Panc1 (cell line): ENCODE measurements around the gene THRB. TPM values are rescaled to one million over a fixed set of nuclear protein-coding genes. Genes with fewer than 3 reads are reported as not detected.
"Not testable (repeated sequence)": the region's sequence is repeated elsewhere in the genome, so short reads cannot be mapped to it uniquely, and the experiment has no call there.

Source experiments
- ATAC-seq: fragments of 200-7000 bp; cut with Tn5 transposase; 2 replicates; pipeline ENCODE4 v1.9.1; 2020; ENCODE audit warnings: mild to moderate bottlenecking, moderate library complexity
- BruUV-seq: library from RNA; stranded (reverse); fragments of 400-500 nt; replicated peaks from 2 replicates; lab custom pipeline; 2021; lab: Mats Ljungman, UMichigan
- CTCF ChIA-PET: fragments of 300-600 bp; sonication (Branson Sonifier 250); formaldehyde crosslinking; loops from one replicate; lab custom pipeline; 2022; ENCODE audit warnings: antibody characterized with exemption; lab: Charles Lee
- POLR2A ChIA-PET: fragments of 300-600 bp; sonication (Branson Sonifier 250); formaldehyde crosslinking; loops from one replicate; lab custom pipeline; 2022; ENCODE audit warnings: antibody characterized with exemption; lab: Charles Lee
- DNase-seq: peaks from one replicate; pipeline ENCODE4 v3.0.0-alpha.2; 2010; ENCODE audit warnings: low read depth, low spot score
- H3K27ac ChIP-seq: 2 replicates; pipeline ENCODE4 v1.5.1; 2011; ENCODE audit warnings: mild to moderate bottlenecking, low read length, inconsistent platforms
- H3K27me3 ChIP-seq: fragments of 200-500 bp; sonication (Bioruptor generic); 2 replicates; pipeline ENCODE4 v1.6.0; 2014; ENCODE audit warnings: low read length, inconsistent platforms; ENCODE audit not compliant: control insufficient read depth, insufficient read depth
- H3K36me3 ChIP-seq: fragments of 200-500 bp; sonication (Bioruptor generic); 2 replicates; pipeline ENCODE4 v1.5.1; 2014; ENCODE audit warnings: inconsistent platforms, mild to moderate bottlenecking, low read length, moderate library complexity; ENCODE audit not compliant: control insufficient read depth, insufficient read depth
- H3K4me1 ChIP-seq: 2 replicates; pipeline ENCODE4 v1.5.1; 2011; ENCODE audit warnings: inconsistent platforms, mild to moderate bottlenecking, low read length, moderate library complexity; ENCODE audit not compliant: control insufficient read depth, insufficient read depth
- H3K4me3 ChIP-seq, 2 experiments: 2 replicates each; pipeline ENCODE4 v1.5.1; 2011 to 2012; ENCODE audit warnings: low read depth in 2 of 2, low read length in 2 of 2, mild to moderate bottlenecking in 2 of 2, inconsistent platforms in 1 of 2, moderate library complexity in 1 of 2
- H3K9me3 ChIP-seq: fragments of 200-500 bp; sonication (Bioruptor generic); 2 replicates; pipeline ENCODE4 v1.5.1; 2014; ENCODE audit warnings: low read depth, mild to moderate bottlenecking, inconsistent platforms, low read length, moderate library complexity; ENCODE audit not compliant: control insufficient read depth, insufficient read depth
- CTCF ChIP-seq: fragments of 450-650 bp; IDR thresholded peaks from 2 replicates; pipeline ENCODE4 v1.5.1; 2017; ENCODE audit warnings: mild to moderate bottlenecking
- POLR2AphosphoS5 ChIP-seq: IDR thresholded peaks from 2 replicates; pipeline ENCODE4 v1.6.1; 2012; ENCODE audit warnings: mild to moderate bottlenecking, low read depth, low read length, moderate library complexity
- SIN3A ChIP-seq: IDR thresholded peaks from 2 replicates; pipeline ENCODE4 v1.6.1; 2012; ENCODE audit warnings: low read depth, mild to moderate bottlenecking, low read length, moderate library complexity, borderline replicate concordance; ENCODE audit not compliant: insufficient read depth
- TCF7L2 ChIP-seq: IDR thresholded peaks from 2 replicates; pipeline ENCODE4 v1.6.1; 2011; ENCODE audit warnings: mild to moderate bottlenecking, low read depth, low read length, inconsistent platforms
- in situ Hi-C: cut with HindIII; loops from 2 replicates; pipeline ENCODE4 v1.10.0; 2016; ENCODE audit warnings: low sequenced_read_pairs, low pct_unique_long_range_greater_than_20kb
- intact Hi-C: fragments of 100-400 bp; cut with micrococcal nuclease; formaldehyde crosslinking; loops from one replicate; pipeline ENCODE4 v1.10.0; 2022; ENCODE audit not compliant: unreplicated experiment
- total RNA-seq: library from RNA; stranded (reverse); gene quantifications from one replicate; pipeline ENCODE4 v1.2.1, GENCODE V29; 2021; ENCODE audit not compliant: unreplicated experiment
- TF ChIP-seq, protein P1 (sequence below), 2 experiments: IDR thresholded peaks; 2 replicates each; pipeline ENCODE4 v1.6.1; 2011 to 2012; ENCODE audit warnings: low read depth in 2 of 2, control low read depth in 1 of 2, low read length in 1 of 2, mild to moderate bottlenecking in 1 of 2, moderate library complexity in 1 of 2; ENCODE audit not compliant: insufficient read depth in 1 of 2

THRB gene
- total RNA-seq, 1 experiment from 2014 or later, result 3.9 TPM

DNA sequence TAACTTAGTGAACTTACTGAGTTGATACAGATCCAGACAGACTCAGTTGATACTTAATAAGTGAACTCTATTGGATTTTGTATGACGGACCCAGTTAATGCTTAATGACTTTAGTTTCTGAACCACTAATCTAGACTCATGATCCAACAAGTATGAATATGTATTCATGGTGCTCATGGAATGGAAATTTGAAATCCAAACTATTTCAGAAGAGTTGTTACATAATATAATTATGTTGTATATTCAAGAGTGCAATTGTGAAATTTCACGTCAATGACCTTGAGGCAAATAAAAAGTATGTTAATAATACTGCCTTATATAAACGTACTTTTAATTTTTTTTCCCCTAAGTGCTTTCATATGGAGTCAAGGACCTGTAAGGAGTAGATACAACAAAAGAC, 78.8 kb downstream of the THRB start:
- no peaks in the 10 kb centered on the region for H3K36me3 ChIP-seq
- no peaks in the 10 kb centered on the region for H3K9me3 ChIP-seq
- no peak overlapping the region for H3K4me3 ChIP-seq
- intact Hi-C loops (no loop called here), in situ Hi-C loops (no loop called here)
- no peaks in the 10 kb centered on the region for H3K27me3 ChIP-seq
- BruUV-seq, result no TSS peak
- TF ChIP-seq TCF7L2 (no peak), POLR2AphosphoS5 (no peak), CTCF (no peak), SIN3A (no peak)
- TF ChIP-seq, protein P1, sequence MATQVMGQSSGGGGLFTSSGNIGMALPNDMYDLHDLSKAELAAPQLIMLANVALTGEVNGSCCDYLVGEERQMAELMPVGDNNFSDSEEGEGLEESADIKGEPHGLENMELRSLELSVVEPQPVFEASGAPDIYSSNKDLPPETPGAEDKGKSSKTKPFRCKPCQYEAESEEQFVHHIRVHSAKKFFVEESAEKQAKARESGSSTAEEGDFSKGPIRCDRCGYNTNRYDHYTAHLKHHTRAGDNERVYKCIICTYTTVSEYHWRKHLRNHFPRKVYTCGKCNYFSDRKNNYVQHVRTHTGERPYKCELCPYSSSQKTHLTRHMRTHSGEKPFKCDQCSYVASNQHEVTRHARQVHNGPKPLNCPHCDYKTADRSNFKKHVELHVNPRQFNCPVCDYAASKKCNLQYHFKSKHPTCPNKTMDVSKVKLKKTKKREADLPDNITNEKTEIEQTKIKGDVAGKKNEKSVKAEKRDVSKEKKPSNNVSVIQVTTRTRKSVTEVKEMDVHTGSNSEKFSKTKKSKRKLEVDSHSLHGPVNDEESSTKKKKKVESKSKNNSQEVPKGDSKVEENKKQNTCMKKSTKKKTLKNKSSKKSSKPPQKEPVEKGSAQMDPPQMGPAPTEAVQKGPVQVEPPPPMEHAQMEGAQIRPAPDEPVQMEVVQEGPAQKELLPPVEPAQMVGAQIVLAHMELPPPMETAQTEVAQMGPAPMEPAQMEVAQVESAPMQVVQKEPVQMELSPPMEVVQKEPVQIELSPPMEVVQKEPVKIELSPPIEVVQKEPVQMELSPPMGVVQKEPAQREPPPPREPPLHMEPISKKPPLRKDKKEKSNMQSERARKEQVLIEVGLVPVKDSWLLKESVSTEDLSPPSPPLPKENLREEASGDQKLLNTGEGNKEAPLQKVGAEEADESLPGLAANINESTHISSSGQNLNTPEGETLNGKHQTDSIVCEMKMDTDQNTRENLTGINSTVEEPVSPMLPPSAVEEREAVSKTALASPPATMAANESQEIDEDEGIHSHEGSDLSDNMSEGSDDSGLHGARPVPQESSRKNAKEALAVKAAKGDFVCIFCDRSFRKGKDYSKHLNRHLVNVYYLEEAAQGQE (IDR thresholded peaks at IDR 0.05; ENCODE audit: insufficient read depth in 1 of 2, low read depth in 2 of 2, low read length in 1 of 2), result no peak
- no peak for ATAC-seq
- no peak for DNase-seq
- CTCF ChIA-PET, result no interaction called here
- H3K27ac ChIP-seq, result no peak overlapping the region
- no peaks in the 10 kb centered on the region for H3K4me1 ChIP-seq
- POLR2A ChIA-PET, result no interaction called here

- intact Hi-C loops, CTCF ChIA-PET, BruUV-seq, ATAC-seq, H3K4me1 ChIP-seq, in situ Hi-C loops, H3K4me3 ChIP-seq, H3K27me3 ChIP-seq, DNase-seq, H3K9me3 ChIP-seq, H3K36me3 ChIP-seq, H3K27ac ChIP-seq, POLR2A ChIA-PET: not testable (repeated sequence)
Measured at GRCh38 chr3:24413662-24414061, 81.0 kb downstream of the THRB start.

DNA sequence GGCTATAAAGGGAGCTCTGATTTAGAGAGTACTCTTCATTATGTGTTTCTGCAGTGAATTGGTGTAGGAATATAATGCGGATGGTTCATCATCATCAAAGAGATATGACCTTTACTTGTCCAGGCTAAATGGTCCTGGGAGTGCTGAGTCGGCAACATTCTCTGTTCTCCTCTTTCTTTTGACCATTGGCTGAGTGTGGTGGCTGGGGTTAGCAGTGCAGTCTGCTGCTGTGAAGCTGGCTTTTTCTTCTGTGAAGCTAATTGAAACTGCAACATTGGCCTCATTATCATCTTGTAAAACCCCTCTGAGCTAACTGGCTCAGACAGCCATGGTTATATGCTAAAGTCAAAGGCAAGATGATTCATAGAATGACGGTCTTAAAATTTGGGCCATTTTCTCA, 83.8 kb downstream of the THRB start:
- H3K27ac ChIP-seq, result no peak overlapping the region
- CTCF ChIA-PET, result interaction anchor here (0.5 kb wide), 1 partner anchor 33 kb away, joined by 3 read pairs; no protein-coding TSS in a partner anchor
- BruUV-seq, result no TSS peak

More for the DNA sequence above, 83.8 kb downstream of the THRB start:
- intact Hi-C loops (no loop called here), in situ Hi-C loops (no loop called here)
- H3K36me3 ChIP-seq, result no peaks in the 10 kb centered on the region
- POLR2A ChIA-PET, result no interaction called here
- H3K27me3 ChIP-seq, result no peaks in the 10 kb centered on the region
- no peak for TF ChIP-seq SIN3A
- TF ChIP-seq POLR2AphosphoS5, result no peak
- TF ChIP-seq CTCF, result no peak
- TF ChIP-seq, protein P1 (IDR thresholded peaks at IDR 0.05; ENCODE audit: insufficient read depth in 1 of 2, low read depth in 2 of 2, low read length in 1 of 2), result no peak
- TF ChIP-seq TCF7L2, result no peak
- no peak for ATAC-seq
- H3K4me1 ChIP-seq, result no peaks in the 10 kb centered on the region
- H3K4me3 ChIP-seq, result no peak overlapping the region
- no peaks in the 10 kb centered on the region for H3K9me3 ChIP-seq
- no peak for DNase-seq
